H1 (cell line): ENCODE measurements around the gene BUD23. TPM values are rescaled to one million over a fixed set of nuclear protein-coding genes. Genes with fewer than 3 reads are reported as not detected.

ENCODE experiments used
- BCL11A ChIP-seq, 2 experiments: IDR thresholded peaks; one replicate each; pipeline ENCODE4 v1.6.1; 2011; ENCODE audit warnings: low read depth in 2 of 2, low read length in 2 of 2, mild to moderate bottlenecking in 2 of 2
- CBX5 ChIP-seq: fragments of 300-800, 300-1000 bp; sonication (generic); IDR thresholded peaks from 2 replicates; pipeline ENCODE4 v1.7.1; 2016; ENCODE audit warnings: antibody characterized with exemption, low read length, low read depth
- CHD1 ChIP-seq: IDR thresholded peaks from 2 replicates; pipeline ENCODE4 v1.6.1; 2012; ENCODE audit warnings: low read depth, low read length, improper control_type of control experiment
- CTBP2 ChIP-seq: IDR thresholded peaks from 2 replicates; pipeline ENCODE4 v1.7.0; 2011; ENCODE audit warnings: borderline replicate concordance, mild to moderate bottlenecking, moderate library complexity, mixed read lengths, low read length; ENCODE audit not compliant: insufficient read depth, insufficient read length
- EGR1 ChIP-seq: IDR thresholded peaks from 2 replicates; pipeline ENCODE4 v1.6.1; 2011; ENCODE audit warnings: low read depth, low read length, borderline replicate concordance
- GABPA ChIP-seq: IDR thresholded peaks from 2 replicates; pipeline ENCODE4 v1.6.1; 2011; ENCODE audit warnings: mild to moderate bottlenecking, low read length, moderate library complexity, borderline replicate concordance; ENCODE audit not compliant: insufficient read depth
- JUND ChIP-seq: IDR thresholded peaks from 2 replicates; pipeline ENCODE4 v1.6.1; 2011; ENCODE audit warnings: mild to moderate bottlenecking, improper control_type of control experiment, low read length
- MAFK ChIP-seq: IDR thresholded peaks from 2 replicates; pipeline ENCODE4 v1.6.1; 2012; ENCODE audit warnings: low read depth, mild to moderate bottlenecking, improper control_type of control experiment, low read length
- PHF8 ChIP-seq: fragments of 200-600 bp; sonication (generic); conservative IDR thresholded peaks from 2 replicates; pipeline ENCODE4 v1.7.1; 2012; ENCODE audit warnings: low read depth, mild to moderate bottlenecking, inconsistent platforms, low read length, moderate library complexity
- RBBP5 ChIP-seq: IDR thresholded peaks from 2 replicates; pipeline ENCODE4 v1.7.1; 2012; ENCODE audit warnings: low read depth, mild to moderate bottlenecking, inconsistent platforms, low read length, moderate library complexity, borderline replicate concordance
- SIN3A ChIP-seq, 2 experiments: IDR thresholded peaks in 1 of 2; conservative IDR thresholded peaks in 1 of 2; 2 replicates each; pipeline ENCODE4 v1.6.1; 2011 to 2012; ENCODE audit warnings: low read length in 2 of 2, improper control_type of control experiment in 1 of 2, low read depth in 1 of 2, mild to moderate bottlenecking in 1 of 2
- SIRT6 ChIP-seq: IDR thresholded peaks from one replicate; pipeline ENCODE4 v1.7.1; 2012; ENCODE audit warnings: low read length, inconsistent platforms
- SP1 ChIP-seq: IDR thresholded peaks from 2 replicates; pipeline ENCODE4 v1.6.1; 2011; ENCODE audit warnings: low read depth, low read length
- SP4 ChIP-seq: IDR thresholded peaks from 2 replicates; pipeline ENCODE4 v1.6.1; 2012; ENCODE audit warnings: low read length, inconsistent platforms
- TAF1 ChIP-seq: IDR thresholded peaks from 2 replicates; pipeline ENCODE4 v1.6.1; 2011; ENCODE audit warnings: mild to moderate bottlenecking, low read depth, low read length
- TBP ChIP-seq: IDR thresholded peaks from 2 replicates; pipeline ENCODE4 v1.6.1; 2011; ENCODE audit warnings: low read depth, low read length, improper control_type of control experiment
- TCF12 ChIP-seq: IDR thresholded peaks from 2 replicates; pipeline ENCODE4 v1.6.1; 2011; ENCODE audit warnings: low read depth, mild to moderate bottlenecking, low read length
- YY1 ChIP-seq: IDR thresholded peaks from 2 replicates; pipeline ENCODE4 v1.6.1; 2011; ENCODE audit warnings: low read depth, mild to moderate bottlenecking, low read length
- polyA plus RNA-seq, 7 experiments: library from polyadenylated mRNA; depleted of rRNA in 3 of 7; stranded (reverse) in 5 of 7; unstranded in 2 of 7; fragments of >200 nt in 5 of 7; fragments of 200-250 nt in 2 of 7; gene quantifications; 1 replicate in 5 of 7; 2 replicates in 1 of 7; 4 replicates in 1 of 7; pipeline versions ENCODE4 v1.2.1 to v1.2.3, GENCODE V29; 2011 to 2013; ENCODE audit warnings: missing spikeins in 2 of 7, mixed read lengths in 2 of 7
- total RNA-seq: library from RNA; stranded (reverse); fragmentation: NEBNext Ultra II Directional; extraction: Animal tissue kit (Norgen Biotek cat#: 25700); gene quantifications from 2 replicates; pipeline ENCODE4 v1.2.1, GENCODE V29; 2021
- TF ChIP-seq, protein P1 (sequence below): IDR thresholded peaks from 2 replicates; pipeline ENCODE4 v1.6.1; 2011; ENCODE audit warnings: low read length, improper control_type of control experiment
- TF ChIP-seq, protein P2 (sequence below), 3 experiments: IDR thresholded peaks; 1 replicate in 2 of 3; 2 replicates in 1 of 3; pipeline versions ENCODE4 v1.5.1 to v1.6.1; 2011; ENCODE audit warnings: low read length in 3 of 3, mild to moderate bottlenecking in 3 of 3, inconsistent platforms in 2 of 3, low read depth in 1 of 3, moderate library complexity in 1 of 3; ENCODE audit not compliant: insufficient read depth in 1 of 3; ENCODE audit errors: control extremely low read depth in 1 of 3

BUD23 gene
- total and polyA plus RNA-seq, 2 of the 8 experiments (the other 6 are each of a cell fraction or from before 2014, with no cell fraction given), result 72.3 to 78.4 TPM

DNA sequence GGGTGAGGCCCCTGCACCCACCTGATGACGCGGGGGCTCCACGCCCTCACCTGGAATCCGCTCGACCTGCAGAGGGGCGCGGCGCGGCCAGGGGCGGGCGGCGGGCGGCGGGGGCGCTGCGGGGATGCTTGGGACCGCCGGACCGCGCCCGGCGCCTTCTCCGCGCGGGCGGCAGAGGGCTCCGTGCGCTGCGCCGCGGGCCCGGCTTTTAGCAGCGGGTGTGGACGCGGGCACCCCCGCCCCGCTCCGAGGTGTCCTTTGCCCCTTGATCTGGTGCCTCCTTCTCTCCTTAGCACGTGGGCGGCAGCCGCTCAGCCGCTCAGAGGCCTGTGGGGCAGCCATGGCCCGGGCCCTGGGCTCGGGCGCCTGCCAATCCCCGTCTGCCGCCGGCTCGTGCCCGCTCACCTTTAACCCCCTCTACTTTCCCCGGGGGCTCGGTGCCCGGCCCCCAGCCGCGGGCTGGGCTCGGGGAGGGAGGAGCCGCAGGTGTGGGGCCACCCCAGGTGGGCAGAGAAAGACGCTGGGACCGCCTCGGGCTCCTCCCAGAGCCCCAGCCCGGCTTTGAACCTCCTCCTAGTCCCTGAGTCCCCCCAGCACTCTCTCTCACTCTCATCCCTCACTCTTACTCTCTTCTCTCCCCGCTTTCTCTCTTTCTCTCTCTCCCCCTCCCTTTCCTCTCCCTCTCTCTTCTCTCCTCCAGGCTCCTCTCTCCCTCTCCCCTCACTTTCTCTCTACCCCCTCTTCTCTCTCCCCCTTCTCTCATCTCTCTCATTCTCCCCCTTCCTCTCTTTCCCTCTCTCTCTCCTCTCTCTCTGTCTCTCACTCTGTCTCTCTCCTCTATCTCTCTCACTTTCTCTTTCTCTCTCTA is 35.4 kb upstream of the BUD23 start (continued):
- TF ChIP-seq CBX5 (no peak), SIRT6 (no peak), RBBP5 (peak; percentile 46; the same call in 1 of the 2 replicates), GABPA (no peak), JUND (no peak), BCL11A (IDR thresholded peaks at IDR 0.05; ENCODE audit: low read depth in 2 of 2, low read length in 2 of 2) (no peak), SIN3A (conservative IDR thresholded peaks at IDR 0.05 in 1 of 2, IDR thresholded peaks at IDR 0.05 in 1 of 2; ENCODE audit: low read depth in 1 of 2, low read length in 2 of 2) (0 out of 4 replicates have a peak, but pooled peaks of 1 of the 2 experiments have one; percentile 12), YY1 (no peak), TCF12 (no peak), CHD1 (no peak), SP4 (no peak), EGR1 (0 out of 2 replicates have a peak, but pooled peaks have one; percentile 8), TBP (no peak), TAF1 (0 out of 2 replicates have a peak, but pooled peaks have one; percentile 35), PHF8 (peak; percentile 54), SP1 (no peak), MAFK (no peak), CTBP2 (no peak)
- TF ChIP-seq, protein P1, sequence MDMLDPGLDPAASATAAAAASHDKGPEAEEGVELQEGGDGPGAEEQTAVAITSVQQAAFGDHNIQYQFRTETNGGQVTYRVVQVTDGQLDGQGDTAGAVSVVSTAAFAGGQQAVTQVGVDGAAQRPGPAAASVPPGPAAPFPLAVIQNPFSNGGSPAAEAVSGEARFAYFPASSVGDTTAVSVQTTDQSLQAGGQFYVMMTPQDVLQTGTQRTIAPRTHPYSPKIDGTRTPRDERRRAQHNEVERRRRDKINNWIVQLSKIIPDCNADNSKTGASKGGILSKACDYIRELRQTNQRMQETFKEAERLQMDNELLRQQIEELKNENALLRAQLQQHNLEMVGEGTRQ, result no peak
- TF ChIP-seq, protein P2, sequence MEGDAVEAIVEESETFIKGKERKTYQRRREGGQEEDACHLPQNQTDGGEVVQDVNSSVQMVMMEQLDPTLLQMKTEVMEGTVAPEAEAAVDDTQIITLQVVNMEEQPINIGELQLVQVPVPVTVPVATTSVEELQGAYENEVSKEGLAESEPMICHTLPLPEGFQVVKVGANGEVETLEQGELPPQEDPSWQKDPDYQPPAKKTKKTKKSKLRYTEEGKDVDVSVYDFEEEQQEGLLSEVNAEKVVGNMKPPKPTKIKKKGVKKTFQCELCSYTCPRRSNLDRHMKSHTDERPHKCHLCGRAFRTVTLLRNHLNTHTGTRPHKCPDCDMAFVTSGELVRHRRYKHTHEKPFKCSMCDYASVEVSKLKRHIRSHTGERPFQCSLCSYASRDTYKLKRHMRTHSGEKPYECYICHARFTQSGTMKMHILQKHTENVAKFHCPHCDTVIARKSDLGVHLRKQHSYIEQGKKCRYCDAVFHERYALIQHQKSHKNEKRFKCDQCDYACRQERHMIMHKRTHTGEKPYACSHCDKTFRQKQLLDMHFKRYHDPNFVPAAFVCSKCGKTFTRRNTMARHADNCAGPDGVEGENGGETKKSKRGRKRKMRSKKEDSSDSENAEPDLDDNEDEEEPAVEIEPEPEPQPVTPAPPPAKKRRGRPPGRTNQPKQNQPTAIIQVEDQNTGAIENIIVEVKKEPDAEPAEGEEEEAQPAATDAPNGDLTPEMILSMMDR (IDR thresholded peaks at IDR 0.05; ENCODE audit: control extremely low read depth in 1 of 3, insufficient read depth in 1 of 3, low read depth in 1 of 3, low read length in 3 of 3), result peak in 1 of 3 experiments; percentile 15; a peak in 1 of 4 replicates
